GM19395 (cell line): ENCODE data around the gene WHRN.

ENCODE experiments used
- ATAC-seq: cut with Tn5 transposase; IDR thresholded peaks from one replicate; pipeline ENCODE4 v1.9.1; 2021; ENCODE audit warnings: mild to moderate bottlenecking, moderate library complexity; ENCODE audit not compliant: unreplicated experiment

Gene WHRN

GRCh38 chr9:114450833-114451706 lies 54.2 kb downstream of the WHRN start:
- ATAC-seq = no peak

GRCh38 chr9:114450181-114450580 lies 55.1 kb downstream of the WHRN start:
- ATAC-seq = no peak

GRCh38 chr9:114449236-114449635 lies 56.0 kb downstream of the WHRN start:
- no peak for ATAC-seq

GRCh38 chr9:114448706-114449105 lies 56.6 kb downstream of the WHRN start:
- no peak for ATAC-seq

DNA sequence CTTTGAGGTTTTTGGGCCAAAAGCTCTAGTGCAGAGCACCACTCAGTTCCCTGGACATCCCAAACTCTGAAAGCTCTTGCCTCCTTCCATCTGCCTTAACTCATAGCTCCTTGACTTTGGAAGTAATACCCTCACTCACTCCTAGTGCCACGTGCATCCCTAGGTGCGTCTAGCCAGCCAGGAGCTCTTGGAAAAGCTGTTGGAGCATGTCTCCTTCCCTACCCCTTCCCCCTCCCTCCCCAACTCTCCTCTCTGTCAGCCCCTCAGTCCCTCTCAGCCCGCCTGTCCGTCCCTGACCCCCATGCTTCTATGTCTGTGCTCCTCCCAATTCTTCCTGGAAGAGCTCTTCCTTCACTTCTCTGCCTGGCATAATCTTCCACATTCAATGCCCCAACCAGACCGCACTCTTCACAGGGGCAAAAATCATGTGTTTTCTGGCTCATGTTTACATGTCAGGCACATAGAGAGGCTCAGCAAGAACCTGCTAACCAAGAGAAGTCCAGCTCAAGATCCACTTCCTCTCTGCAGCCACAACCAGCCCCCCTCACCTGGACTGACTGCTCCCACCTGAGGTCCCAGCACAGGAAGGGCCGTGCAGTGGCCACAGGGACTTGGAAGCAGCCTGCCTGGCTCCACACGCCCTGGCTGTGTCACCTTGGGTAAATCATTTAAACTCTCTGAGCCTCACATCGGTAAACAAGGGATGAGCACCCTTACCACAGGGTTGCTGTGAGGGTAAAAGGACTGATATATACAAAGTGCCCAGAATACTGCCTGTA lies 58.4 kb downstream of the WHRN start:
- ATAC-seq = no peak

- ATAC-seq = no peak
Observed at GRCh38 chr9:114446036-114446435, 59.2 kb downstream of the WHRN start.

- no peak for ATAC-seq
Observed at GRCh38 chr9:114445616-114446015, 59.7 kb downstream of the WHRN start.

GRCh38 chr9:114442022-114442421 lies 63.3 kb downstream of the WHRN start:
- ATAC-seq = no peak

DNA sequence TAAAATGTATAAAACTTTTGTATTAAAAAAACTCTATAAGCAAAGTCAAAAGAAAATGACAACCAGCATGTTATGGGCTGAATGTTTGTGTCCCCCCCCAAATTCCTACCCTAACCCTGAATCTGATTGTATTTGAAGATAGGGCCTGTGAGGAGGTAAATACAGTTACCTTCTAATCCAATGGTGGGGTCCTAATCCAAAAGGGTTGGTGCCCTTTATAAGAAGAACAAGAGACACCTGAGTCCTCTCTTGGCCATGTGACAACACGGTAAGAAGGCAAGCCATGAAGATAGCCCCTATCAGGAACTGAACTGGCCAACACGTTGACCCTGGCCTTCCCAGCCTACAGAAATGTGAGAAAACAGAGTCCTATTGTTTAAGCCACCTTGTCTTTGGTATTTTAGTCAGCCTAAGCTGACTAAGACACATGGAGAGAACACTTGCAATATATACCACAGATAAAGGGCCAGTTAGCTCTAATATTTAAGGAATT lies 67.8 kb downstream of the WHRN start:
- ATAC-seq = no peak

DNA sequence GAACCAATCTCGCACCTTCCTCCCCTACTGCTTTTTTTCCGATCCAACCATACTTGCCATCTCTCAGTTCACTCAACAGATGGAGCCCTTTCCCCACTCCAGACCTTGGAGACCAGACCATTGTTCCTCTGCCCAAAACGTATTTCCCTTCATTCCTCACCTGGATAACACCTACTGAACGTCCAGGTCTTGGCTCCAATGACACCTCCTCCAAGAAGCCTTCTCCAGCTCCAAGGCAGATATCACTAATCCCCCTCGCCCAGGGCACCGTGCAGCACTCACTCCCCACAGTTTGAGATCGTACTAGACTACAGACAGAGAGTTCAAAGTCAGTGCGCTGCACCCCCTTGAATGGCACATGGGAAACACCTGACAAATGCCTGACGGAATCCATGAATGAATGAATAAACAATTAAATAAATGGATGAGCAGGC lies 70.4 kb downstream of the WHRN start:
- no peak for ATAC-seq

GRCh38 chr9:114433720-114434255 lies 71.5 kb downstream of the WHRN start:
- no peak for ATAC-seq

GRCh38 chr9:114433086-114433485 lies 72.2 kb downstream of the WHRN start:
- no peak for ATAC-seq

DNA sequence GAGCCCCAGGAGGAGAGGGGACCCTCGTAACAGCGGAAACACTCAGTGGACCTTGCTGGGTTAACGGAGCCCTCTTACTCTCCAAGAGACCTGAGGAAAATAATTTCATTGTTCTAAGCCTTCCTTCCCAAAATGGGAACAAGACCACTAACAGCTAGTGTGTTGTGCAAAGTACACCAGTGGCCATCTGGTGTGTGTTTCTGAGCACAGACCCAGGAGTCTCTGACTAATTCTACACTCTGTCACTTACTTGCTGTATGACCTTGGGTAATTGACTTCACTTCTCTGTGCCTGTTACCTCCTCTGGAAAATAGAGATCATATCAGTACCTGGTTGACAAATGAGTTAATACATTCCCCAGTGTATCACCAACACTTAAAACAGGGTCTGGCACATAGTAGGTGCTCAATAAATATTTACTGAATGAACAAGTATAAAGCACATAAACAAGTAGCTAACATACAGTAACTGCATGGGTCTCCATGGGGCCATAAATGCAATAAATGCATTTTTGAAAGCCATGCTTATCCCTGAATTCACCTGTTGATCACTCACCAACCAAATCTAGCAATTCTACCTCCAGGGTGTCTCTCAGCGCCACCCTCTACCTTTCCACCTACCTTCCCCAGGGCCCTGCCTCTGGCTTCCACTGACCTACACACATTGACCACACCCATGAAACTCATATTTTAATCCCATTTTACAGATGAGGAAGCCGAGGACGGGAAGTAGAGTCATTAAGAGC lies 72.8 kb downstream of the WHRN start:
- no peak for ATAC-seq

DNA sequence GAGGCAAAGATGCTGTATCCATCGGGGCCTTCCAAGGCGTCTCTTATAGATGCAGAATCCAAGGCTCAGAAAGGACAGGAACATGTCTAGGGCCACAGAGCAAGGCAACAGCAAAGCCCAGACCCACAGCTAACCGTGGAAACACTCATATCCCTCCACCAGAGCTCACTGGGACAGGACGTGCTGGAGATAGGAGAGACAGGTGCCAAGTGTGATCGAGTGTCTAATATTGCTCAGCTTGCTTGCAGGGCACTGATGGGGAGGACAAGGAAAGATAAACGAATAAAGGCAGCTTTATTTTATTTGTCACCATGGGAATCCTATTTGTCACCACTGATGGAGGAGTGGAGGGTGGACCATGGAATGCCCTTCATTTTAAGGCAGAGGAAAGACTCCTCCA lies 73.5 kb downstream of the WHRN start:
- no peak for ATAC-seq

DNA sequence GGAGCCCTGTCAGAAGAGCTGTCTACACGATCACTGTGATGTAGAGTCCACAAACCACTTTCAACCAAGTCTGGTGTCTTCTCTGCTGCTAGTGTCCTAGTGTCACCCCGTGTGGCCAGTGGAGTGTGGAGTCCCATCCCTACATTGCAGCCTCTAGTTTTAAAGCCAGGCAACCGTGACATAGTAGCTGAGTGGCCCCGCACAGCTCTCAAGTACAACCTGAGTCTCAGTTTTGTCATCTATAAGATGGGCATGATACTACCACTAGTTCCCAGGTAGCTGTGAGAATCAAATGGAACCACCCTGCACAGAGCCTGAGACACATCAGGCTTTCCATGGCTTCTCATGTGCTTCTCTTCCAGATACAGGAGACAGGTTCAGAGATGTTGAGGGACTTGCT lies 74.3 kb downstream of the WHRN start:
- ATAC-seq = no peak

DNA sequence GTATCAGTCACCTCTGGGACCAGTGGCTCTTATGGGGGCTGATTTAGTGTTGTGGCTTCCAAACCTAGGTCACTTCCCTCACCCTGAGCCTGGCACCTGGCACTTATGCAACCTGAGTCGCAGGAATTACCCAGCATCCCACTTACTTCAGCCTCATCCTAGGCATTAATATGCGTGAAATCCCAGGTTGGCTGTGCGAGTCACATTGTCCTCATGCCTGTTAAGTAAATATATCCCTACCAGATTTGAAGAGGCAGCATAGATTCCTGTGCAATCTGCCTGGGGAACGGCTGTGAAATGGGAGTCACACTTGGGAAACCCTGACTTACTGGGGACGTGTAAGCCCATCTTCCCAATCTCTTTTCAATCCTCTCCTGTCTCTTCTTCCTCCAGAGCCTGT lies 74.8 kb downstream of the WHRN start:
- ATAC-seq = no peak

DNA sequence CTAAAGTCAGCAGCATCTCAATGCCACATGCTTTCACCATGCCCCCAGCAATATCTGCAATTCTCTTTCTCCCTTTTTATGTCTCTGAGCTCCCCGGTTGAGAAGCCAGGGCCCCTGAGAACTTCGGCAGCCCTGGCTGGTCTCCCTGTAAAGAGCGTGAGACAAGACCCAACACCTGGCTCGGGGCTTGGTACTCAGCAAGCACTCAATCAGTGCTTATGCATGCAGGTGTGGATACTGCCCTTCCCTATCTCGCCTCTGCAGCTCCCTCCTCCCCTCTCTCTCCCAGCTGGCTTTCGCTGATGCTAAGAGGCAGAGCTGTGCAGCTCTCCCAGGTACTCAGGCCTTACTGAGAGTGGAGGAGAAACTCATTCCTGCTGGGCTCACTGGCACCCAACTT lies 75.8 kb downstream of the WHRN start:
- no peak for ATAC-seq

DNA sequence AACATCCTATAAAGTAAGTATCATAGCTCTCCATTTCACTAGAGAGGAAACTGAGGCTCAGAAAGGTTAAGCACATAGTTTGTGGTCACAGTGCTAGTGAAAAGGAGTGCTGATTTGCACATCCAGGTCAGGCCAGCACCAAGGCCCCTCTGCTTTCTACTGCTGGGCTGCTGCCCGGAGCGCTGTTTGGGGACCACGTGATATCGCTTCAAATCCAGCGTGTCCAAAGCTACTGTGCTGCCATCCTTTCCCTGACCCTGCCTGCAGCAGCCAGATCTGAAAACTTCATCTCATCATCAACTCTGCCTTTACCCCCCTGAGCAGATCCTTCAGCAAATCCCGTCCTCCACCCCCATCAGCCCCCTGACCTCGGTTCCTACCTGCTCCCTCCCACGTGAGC lies 76.8 kb downstream of the WHRN start:
- no peak for ATAC-seq

DNA sequence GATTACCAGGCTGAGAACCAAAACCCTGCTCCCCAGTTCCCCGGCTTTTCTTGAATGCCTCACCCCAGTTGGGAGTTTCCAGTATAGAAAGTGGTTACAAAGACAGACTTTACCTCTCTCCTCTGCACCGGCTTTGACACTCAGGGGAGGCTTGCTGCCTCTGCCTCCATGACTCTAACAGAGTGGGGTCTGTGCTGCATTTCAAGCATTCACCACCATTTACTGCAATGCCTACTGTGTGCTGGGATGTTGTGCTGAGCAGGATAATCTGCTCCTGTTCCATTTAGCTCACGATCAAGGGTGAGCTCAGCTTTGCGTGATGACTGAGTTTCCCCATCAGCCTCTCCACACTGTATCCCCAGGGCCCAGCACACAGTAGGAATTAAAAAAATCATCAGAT lies 77.6 kb downstream of the WHRN start:
- ATAC-seq = no peak

- no peak for ATAC-seq
Observed at GRCh38 chr9:114426046-114426948, 79.0 kb downstream of the WHRN start.
